Hindlimb muscle (tissue), 1 donor: ENCODE results near the gene MTMR2. TPM values are rescaled to one million over a fixed set of nuclear protein-coding genes. Genes with fewer than 3 reads are reported as not detected.

ENCODE experiments used
- DNase-seq: peaks from one replicate; pipeline ENCODE4 v3.0.0-alpha.2; 2013
- polyA plus RNA-seq: library from polyadenylated mRNA; unstranded; fragments of 120-200 nt; gene quantifications from one replicate; pipeline ENCODE4 v1.2.1, GENCODE V29; 2013; ENCODE audit not compliant: insufficient read length

Gene MTMR2
- polyA plus RNA-seq, 1 donor = 23.6 TPM

DNA sequence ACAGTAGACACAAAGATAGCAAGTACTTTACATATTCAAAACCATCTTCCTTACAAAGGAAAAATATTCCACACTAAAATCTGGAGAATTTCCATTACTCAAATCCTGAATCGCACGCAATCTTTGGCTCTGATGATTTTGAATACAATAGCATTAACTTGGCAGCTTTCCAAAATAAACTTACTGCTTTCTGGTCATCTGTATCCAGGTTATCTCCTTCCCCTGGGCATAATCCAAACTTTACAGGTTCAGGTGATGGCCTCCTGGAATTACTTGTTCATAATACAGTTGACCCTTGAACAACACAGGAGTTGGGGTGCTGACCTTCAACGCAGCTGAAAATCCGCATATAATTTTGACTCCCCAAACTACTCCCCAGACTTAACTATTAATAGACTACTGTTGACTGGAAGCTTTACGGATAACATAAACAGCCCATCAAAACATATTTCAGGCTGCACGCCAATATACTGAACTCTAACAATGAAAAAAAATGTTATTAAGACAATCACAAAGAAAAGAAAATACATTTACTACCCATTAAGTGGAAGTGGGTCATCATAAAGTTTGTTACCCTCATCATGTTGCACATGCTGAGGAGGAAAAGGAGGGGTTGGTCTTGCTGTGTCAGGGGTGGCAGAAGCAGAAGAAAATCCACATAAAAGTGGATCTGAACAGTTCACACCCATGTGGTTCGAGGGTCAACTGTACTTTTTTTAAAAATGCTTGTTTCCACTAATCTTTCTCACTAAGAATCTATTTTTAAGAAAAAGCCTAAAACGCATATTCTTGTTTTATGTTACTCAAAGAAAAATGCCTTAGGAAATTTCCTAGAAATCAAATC is 6.5 kb downstream of the MTMR2 start:
- DNase-seq = no peak

DNA sequence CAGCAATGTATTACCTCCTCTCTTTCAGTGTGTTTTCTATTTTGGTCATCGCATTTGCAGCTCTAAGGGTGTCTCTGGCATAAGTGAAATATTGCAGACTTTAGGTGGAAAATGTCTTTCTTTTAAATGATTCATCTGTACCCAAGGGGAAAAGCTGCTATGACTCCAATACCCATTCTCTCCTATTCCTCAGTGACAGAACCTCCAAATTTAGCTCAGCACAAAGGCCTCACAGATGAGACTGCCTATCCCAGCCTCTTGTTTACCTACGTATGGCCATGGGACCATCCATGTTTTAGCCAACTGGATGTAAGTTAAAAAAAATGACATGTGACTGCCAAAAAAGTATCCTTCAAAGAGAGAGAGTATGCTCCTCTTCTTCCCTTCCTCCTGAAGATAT is 7.9 kb downstream of the MTMR2 start:
- no peak for DNase-seq

DNA sequence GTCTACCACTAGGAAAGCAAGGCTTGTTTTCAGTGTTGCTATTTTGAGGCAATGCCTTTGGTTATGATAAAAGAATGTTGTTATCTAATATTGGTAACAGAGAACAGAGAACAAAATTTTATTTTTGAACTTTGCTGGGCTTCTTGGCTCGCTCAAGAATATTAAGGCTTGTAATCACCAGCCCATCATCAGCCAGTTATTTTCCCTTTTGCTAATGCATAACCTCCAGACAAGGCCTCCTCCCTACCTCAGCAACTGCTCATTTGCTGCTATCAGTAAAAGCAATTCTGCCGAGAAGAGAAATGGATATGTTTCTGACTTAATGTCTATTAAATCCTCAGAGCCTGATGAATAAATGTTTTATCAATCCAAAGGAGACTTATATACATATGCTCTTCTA is 8.9 kb downstream of the MTMR2 start:
- no peak for DNase-seq

GRCh38 chr11:95913830-95914615 is 9.9 kb downstream of the MTMR2 start:
- DNase-seq = no peak

GRCh38 chr11:95912902-95913560 is 10.9 kb downstream of the MTMR2 start:
- DNase-seq = no peak

DNA sequence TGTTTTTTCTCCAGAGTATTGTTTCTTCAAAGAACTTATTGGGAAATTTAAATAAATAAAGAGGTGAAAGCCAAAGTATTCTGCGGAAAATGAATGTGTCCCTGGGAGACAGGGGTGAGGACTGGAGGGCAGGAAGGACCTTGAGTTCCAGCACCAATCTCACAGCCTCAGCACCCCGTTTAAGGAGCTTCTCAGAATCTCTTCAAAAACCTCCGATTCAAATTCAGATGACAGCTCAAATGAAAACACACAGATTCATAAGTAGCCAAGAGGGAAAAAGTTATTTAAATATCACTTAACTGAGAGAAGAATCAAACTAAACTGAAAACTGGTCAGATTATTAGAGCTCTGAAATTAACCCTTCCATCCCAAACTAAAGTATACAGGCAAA is 12.5 kb downstream of the MTMR2 start:
- DNase-seq = no peak

DNA sequence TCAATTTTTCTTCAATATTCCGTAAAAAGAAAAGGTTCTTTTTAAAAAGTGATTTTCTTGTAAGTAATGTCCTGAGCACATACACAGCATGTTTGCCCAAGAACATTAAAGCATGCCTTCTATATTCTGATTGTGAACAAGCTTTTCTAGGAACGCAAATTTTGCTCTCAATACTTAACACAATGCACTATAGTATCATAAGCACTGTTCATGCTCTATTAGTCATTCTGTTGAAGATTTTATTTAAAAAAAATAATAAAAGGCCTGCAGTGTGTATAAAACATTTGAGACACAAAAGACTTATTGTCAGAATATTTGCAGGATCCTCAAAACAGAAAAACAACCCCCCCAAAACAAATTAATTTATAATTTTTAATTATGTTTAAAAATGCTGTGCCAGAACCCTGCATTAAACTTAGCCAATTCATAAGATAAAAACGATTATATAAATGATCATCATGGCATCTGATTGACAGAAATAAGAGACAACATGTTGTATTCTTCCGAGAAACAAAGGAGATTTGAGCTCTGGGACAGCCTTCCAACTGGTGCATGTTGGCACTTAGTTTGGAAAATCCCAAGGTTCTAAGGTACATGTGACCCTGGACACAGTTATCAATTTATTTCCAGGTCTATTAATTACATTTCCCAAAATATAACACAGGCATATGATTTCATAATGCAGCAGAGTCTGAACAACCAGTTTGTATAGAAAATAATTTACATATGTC is 13.1 kb downstream of the MTMR2 start:
- DNase-seq = no peak

- no peak for DNase-seq
Observed at GRCh38 chr11:95908826-95909225, 15.1 kb downstream of the MTMR2 start.

GRCh38 chr11:95907476-95907875 is 16.4 kb downstream of the MTMR2 start:
- no peak for DNase-seq

GRCh38 chr11:95904009-95904650 is 19.8 kb downstream of the MTMR2 start:
- DNase-seq = no peak

DNA sequence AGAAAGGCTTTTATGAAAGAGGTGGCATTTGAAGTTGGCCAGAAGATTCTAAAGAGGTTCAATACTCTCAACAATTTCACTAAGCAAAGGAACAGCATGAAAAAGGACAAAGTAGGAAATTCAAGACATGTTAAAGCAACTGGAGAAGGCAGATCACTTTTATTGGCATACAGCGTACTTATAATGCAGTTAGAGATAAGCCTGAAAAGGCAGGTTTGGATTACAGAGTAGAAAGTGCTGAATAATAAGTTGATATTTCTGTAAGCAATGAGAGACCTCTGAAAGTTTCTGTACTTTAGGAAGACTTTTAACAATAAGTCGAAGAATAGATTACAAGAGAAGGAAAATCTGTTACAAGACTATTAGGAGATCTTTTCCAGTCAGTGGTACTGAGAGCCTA is 25.1 kb downstream of the MTMR2 start:
- DNase-seq = no peak

DNA sequence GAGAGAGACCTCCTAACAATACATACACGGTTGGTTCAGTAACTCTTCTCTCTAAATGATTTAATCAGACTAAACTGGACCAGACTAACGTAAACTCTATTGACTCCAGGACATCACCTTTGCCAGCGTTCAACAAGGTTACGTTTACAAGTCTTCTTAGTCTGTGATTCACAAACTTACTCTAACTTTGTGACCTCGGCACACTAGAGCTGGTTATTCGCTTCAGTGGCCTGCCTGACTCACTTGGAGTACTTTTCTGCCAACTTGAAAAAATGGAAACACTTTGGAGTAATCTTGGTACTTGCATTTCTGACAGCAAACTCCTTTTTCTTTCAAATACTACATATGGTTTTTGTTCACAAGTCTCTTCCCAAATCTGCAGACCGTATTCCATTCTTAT is 26.2 kb downstream of the MTMR2 start:
- DNase-seq = no peak

- DNase-seq = no peak
Observed at GRCh38 chr11:95895815-95896214, 28.1 kb downstream of the MTMR2 start.

DNA sequence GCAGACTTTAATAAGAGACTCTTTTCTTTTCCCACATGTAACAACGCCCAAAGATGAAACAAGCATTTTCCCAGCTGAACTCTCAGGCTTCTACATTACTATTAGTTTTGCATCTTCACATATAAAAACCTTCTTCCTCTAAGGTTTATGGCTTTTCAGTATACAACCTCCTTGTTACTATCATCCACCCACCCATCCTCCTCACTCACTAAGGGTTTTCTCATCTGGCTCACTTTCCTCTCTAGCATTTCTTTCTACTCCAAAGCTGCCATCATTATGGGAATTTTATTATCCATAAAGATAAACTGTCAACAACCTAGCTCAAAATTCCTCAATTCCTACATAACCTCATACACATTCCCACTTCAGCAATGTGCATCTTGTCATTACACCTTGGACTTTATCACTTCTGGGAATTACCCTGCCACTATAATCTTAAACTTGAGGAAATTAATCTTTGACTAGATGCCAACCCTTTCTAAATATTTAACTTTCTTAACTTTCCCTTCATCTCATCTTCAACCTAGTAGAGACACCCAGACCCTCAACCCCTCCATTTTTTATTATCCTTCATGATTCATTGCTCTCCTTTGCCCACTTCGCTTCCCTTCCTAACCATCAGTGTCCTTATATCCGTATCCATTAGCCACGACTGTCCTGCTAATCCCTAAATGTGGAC is 30.9 kb downstream of the MTMR2 start:
- no peak for DNase-seq

GRCh38 chr11:95892492-95892891 is 31.4 kb downstream of the MTMR2 start:
- DNase-seq = no peak

DNA sequence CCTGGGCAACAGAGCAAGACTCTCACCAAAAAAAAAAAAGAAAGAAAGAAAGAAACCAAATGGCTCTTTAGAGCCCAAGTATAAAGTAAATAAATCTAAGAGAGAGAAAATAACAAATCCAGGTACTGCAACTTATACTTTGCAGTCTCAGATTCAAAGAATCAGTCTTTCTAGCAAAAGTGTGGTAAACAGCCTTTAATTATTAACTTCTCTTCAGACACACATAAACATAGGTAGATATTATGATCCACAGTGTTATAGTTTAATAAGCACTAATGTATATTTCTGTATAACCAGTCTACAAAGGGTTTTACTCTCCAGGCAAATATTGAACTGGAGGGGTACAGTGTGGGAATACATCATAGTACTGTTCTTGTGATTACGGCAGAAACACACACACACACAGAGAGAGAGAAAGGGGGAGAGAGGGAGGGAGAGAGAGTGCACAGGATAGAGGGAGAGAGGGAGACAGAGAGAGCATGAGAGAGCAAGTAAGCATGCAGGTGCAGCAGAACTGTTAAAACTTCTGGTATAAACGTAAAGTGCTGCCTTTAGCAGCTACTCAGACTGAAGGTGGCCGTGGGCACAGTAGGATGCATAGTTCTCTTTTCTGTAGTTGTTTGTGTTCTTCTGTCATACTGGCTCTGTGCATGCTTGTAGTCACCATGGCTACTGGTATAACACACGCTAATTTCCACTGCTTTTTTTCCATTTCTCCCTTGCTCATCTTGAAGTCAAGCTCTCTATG is 32.3 kb downstream of the MTMR2 start:
- peak; percentile 6 for DNase-seq

DNA sequence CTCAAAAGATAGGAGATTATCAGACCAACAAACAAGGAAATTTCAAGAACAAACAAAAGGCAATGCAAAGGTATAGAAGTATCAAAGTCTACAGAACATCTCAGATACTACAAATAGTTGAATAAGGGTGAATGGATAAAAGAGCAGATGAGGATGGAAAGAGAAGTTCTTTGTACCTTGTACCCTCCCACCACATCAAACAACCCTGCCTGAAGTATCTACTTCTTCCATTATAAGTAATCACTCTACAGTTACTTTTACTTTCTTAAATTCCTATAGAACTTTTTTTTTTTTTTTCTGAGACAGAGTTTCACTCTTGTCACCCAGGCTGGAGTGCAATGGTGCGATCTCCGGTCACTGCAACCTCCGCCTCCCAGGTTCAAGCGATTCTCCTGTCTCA is 35.1 kb downstream of the MTMR2 start:
- no peak for DNase-seq

DNA sequence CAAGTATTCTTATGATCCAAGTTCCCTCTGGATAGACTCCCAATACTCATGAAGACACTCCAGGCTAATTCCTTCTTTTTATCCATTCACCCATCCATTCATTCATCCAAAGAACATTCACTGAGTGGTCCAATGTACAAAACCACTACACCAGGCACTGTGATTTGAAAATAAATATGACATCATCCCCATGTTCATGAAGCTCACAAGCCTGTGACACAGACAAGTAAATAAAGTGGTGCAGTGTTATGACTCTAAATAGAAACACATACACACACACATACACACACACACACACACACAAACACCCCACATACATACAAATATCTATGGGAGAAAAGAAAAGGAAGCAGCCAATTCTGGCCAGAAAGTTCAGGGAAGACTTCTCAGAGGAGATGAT is 35.5 kb downstream of the MTMR2 start:
- no peak for DNase-seq

DNA sequence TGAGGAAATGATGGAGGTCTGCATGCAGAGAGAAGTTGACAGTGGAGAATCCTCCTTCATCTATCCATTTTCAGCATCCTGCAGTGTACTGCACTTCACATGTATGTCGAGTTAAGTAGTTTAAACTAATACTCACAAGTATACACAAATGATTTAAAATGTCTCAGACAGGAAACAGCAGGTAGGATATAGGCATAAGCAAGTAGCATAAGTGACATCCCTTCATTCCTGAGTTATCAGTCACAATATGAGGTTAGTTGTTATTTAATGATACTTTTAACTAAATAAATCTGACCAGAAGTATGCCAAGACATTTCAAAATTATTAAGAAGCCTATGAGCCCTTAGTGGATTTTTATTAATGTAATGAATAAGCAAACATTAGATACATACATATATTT is 37.4 kb downstream of the MTMR2 start:
- DNase-seq = no peak

DNA sequence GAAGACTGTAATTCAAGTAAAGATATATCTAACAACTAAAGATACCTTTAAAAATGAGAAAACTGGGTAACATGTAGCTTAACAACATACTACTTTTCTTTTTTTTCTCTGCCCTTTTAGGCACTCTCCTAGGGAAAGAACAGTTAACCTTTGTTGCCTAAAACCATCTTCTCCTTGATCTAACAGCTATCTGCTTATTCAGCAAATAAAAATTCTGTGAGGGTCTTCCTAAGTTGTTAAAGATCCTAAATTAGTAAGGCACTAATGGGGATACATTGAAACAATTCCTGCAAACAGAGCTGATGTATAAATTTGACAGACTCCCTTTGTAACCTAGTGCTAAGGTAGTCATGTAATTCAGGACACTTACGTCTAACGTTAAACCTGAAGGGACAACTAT is 39.1 kb downstream of the MTMR2 start:
- DNase-seq = no peak

DNA sequence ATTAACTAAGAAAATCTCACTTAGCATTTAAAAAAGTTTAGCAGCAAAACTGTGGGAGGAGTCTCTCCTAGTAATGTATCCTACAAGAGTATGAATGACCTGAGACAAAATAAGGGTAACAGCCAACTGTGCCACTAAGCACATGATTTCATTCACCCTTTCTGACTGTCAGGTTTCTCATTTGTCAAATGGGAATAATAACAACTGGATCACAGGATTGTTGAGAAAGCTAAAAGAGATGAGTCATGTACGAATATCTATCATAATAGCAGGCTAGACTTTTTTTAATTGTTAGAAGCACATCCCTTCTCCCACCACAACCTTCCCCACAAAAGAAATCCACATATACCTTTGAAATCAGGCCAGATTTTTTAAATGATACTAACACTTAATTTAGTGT is 39.5 kb downstream of the MTMR2 start:
- no peak for DNase-seq
